GM18520 (cell line): ENCODE measurements around the gene NKD2.

Experiments used
- ATAC-seq: cut with Tn5 transposase; IDR thresholded peaks from one replicate; pipeline ENCODE4 v1.9.1; 2021; ENCODE audit not compliant: unreplicated experiment

The NKD2 gene

DNA sequence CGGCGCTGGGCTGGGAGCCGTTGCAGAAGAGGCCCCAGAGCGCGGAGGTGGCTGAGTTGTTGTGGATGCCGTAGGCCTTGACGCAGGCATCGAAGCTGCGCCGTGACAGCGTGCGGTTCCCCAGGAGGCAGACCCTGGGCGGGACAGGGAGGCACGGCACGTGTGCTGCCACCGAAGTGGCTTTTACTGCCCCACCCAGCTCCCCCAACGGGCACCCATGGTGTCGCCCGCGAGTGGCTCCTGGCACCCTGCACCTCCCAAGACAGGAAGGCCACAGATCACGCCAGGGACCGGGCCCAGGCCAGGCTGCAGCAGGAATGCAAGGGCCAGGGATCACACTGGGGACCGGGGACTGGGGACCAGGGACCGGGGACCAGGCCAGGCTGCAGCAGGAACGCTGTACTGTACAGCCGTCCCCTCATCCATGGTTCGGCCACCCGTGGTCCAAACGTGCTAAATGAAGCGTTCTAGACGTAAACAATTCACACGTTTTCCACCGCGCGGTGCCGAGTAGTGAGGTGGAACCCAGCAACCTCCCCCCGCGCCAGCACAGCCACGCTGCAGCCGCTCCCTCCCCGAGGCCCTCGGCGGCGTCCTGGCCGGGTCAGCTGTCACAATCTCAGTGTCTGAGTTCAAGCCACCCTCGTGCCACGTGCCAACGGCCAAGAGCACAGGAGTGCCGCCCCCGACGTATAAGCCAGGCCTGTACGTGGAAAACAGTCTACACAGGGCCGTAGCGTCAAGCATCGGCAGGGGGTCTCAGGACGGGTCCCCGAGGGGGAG lies 75.4 kb downstream of the NKD2 start:
- no peak for ATAC-seq

DNA sequence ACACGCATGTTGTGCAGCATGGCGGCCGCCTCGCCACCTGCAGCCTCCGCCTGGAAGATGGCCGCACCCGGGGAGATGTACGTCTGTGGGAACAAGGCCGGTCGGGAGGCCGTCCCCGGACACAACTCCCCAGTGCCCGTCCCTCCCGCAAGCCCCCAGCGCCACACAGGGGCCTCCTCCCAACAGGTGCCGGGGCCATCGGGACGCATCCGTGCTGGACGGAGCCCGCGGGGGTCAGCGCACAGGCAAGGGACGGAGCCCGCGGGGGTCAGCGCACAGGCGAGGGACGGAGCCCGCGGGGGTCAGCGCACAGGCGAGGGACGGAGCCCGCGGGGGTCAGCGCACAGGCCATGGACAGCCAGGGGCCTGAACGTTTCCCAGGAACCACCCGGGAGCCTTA lies 76.8 kb downstream of the NKD2 start:
- ATAC-seq: no peak

DNA sequence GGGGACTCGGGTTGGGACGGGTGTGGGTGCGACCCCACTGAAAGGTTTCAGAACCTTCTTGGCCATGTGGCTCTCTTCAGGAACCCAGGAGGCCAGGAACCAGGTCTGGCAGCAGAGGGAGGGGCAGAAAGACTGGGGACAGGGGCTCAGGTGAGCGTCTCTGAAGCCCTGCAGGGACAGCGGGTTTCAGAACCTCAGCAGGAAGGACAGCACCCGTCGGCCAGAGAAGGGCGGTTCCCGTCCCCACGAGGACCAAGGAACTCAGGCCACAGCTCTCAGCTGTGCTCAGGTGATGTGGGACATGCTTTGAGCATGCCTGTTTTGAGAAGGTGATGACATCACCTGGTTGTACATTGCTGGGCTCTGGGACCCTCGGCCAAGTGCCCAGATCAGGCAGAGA lies 77.5 kb downstream of the NKD2 start:
- ATAC-seq: no peak

DNA sequence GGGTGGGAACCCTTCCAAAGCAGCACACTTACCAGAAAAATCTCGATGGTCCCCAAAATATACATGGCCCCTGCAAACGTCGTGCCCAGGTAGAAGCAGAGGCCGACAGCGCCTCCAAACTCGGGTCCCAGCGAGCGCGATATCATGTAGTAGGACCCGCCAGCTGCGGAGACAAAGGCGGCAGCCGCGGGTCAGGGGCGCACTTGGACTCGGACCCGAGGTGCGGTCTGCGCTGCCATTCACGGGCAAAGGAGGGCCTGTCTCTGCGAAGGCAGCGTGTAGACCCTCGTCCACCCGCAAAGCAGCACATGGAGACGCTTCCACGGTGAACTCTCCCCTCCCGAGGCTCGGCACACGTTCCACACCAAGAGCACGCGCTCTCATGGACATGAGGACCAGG lies 78.3 kb downstream of the NKD2 start:
- ATAC-seq: no peak

GRCh38 chr5:1087428-1087827 lies 78.8 kb downstream of the NKD2 start:
- ATAC-seq: no peak

GRCh38 chr5:1088031-1088430 lies 79.4 kb downstream of the NKD2 start:
- ATAC-seq: no peak
